NCI-H2081 treated with DMSO at 0.1 percent for 48 hours (cell line): ENCODE data around the gene BCO1.

Source experiments
- DNase-seq: peaks from one replicate; lab custom pipeline; 2025; lab: John Stamatoyannopoulos, UW

BCO1 gene

GRCh38 chr16:81275795-81276194, 37.3 kb downstream of the BCO1 start:
- DNase-seq, result no peak

GRCh38 chr16:81276323-81276722, 37.8 kb downstream of the BCO1 start:
- no peak for DNase-seq

- DNase-seq, result no peak
These were observed 39.1 kb downstream of the BCO1 start for GRCh38 chr16:81277541-81278080.

GRCh38 chr16:81278526-81278925, 40.0 kb downstream of the BCO1 start:
- DNase-seq, result no peak

GRCh38 chr16:81279392-81279791, 40.9 kb downstream of the BCO1 start:
- no peak for DNase-seq

GRCh38 chr16:81280393-81280792, 41.9 kb downstream of the BCO1 start:
- no peak for DNase-seq

- DNase-seq, result no peak
These were observed 44.6 kb downstream of the BCO1 start for GRCh38 chr16:81283044-81283443.

GRCh38 chr16:81284995-81285600, 46.6 kb downstream of the BCO1 start:
- no peak for DNase-seq

GRCh38 chr16:81286190-81286589, 47.7 kb downstream of the BCO1 start:
- no peak for DNase-seq

GRCh38 chr16:81291117-81291516, 52.6 kb downstream of the BCO1 start:
- no peak for DNase-seq

- no peak for DNase-seq
These were observed 54.4 kb downstream of the BCO1 start for GRCh38 chr16:81292936-81293335.

GRCh38 chr16:81293909-81294802, 55.7 kb downstream of the BCO1 start:
- DNase-seq, result no peak

- DNase-seq, result no peak
These were observed 58.1 kb downstream of the BCO1 start for GRCh38 chr16:81296631-81297030.

- no peak for DNase-seq
These were observed 69.3 kb downstream of the BCO1 start for GRCh38 chr16:81307770-81308169.

- no peak for DNase-seq
These were observed 71.7 kb downstream of the BCO1 start for GRCh38 chr16:81310045-81310644.

- no peak for DNase-seq
These were observed 73.3 kb downstream of the BCO1 start for GRCh38 chr16:81311762-81312161.

GRCh38 chr16:81313701-81314602, 75.5 kb downstream of the BCO1 start:
- DNase-seq, result no peak

- peak; percentile 71 for DNase-seq
These were observed 76.2 kb downstream of the BCO1 start, which contains the start of gene GAN for GRCh38 chr16:81314603-81315270. Gene GAN, plus strand, starts transcription at chr16:81314962. Its CDS starts 152 bp downstream, at chr16:81315114.

GRCh38 chr16:81315271-81316175, 77.0 kb downstream of the BCO1 start:
- DNase-seq, result no peak

- DNase-seq, result no peak
These were observed 77.6 kb downstream of the BCO1 start for GRCh38 chr16:81316176-81316496.
